GM19455 (cell line): Measurements from ENCODE around the gene CHCHD3.

Source experiments
- ATAC-seq: cut with Tn5 transposase; IDR thresholded peaks from one replicate; pipeline ENCODE4 v1.9.1; 2021; ENCODE audit not compliant: unreplicated experiment

The CHCHD3 gene

GRCh38 chr7:132755538-132756483, 326.1 kb downstream of the CHCHD3 start:
- no peak for ATAC-seq

GRCh38 chr7:132752431-132752830, 329.5 kb downstream of the CHCHD3 start:
- ATAC-seq = no peak

- ATAC-seq = no peak
Observed at GRCh38 chr7:132751244-132751647, 330.6 kb downstream of the CHCHD3 start.

GRCh38 chr7:132750530-132751217, 331.2 kb downstream of the CHCHD3 start:
- no peak for ATAC-seq

GRCh38 chr7:132750096-132750495, 331.8 kb downstream of the CHCHD3 start:
- ATAC-seq = no peak

- no peak for ATAC-seq
Observed at GRCh38 chr7:132745510-132745909, 336.4 kb downstream of the CHCHD3 start.

- ATAC-seq = no peak
Observed at GRCh38 chr7:132743974-132744373, 337.9 kb downstream of the CHCHD3 start.

GRCh38 chr7:132742189-132742612, 339.7 kb downstream of the CHCHD3 start:
- no peak for ATAC-seq

- no peak for ATAC-seq
Observed at GRCh38 chr7:132740176-132740575, 341.7 kb downstream of the CHCHD3 start.

- no peak for ATAC-seq
Observed at GRCh38 chr7:132739271-132739955, 342.5 kb downstream of the CHCHD3 start.

- no peak for ATAC-seq
Observed at GRCh38 chr7:132738254-132738653, 343.6 kb downstream of the CHCHD3 start.

- ATAC-seq = no peak
Observed at GRCh38 chr7:132735476-132735875, 346.4 kb downstream of the CHCHD3 start.
